Activated B cell treated with CpG ODN at 0.5 μM for 24 hours (primary cell): ENCODE results near the gene SRPX. TPM values are rescaled to one million over a fixed set of nuclear protein-coding genes. Genes with fewer than 3 reads are reported as not detected.

ENCODE experiments used
- ATAC-seq: fragments of 200-7000 bp; cut with Tn5 transposase; one replicate; pipeline ENCODE4 v1.10.0; 2021; ENCODE audit warnings: low read depth, mild to moderate bottlenecking, moderate library complexity
- CTCF ChIA-PET: fragments of 350-600 bp; sonication (Branson Sonifier 250); formaldehyde crosslinking; loops from one replicate; lab custom pipeline; 2021; ENCODE audit warnings: antibody characterized with exemption; lab: Charles Lee
- POLR2A ChIA-PET: fragments of 350-600 bp; sonication (Branson Sonifier 250); formaldehyde crosslinking; loops from one replicate; lab custom pipeline; 2021; ENCODE audit warnings: antibody characterized with exemption; lab: Charles Lee
- DNase-seq: peaks from one replicate; pipeline ENCODE4 v3.0.0; 2022
- H3K27ac Mint-ChIP-seq: one replicate; pipeline ENCODE4 v1.8.0; 2020; ENCODE audit warnings: mixed read lengths
- H3K27me3 Mint-ChIP-seq: one replicate; pipeline ENCODE4 v1.8.0; 2021; ENCODE audit warnings: mixed read lengths
- H3K36me3 Mint-ChIP-seq: one replicate; pipeline ENCODE4 v1.8.0; 2021; ENCODE audit warnings: low read depth, mixed read lengths
- H3K4me1 Mint-ChIP-seq: one replicate; pipeline ENCODE4 v1.8.0; 2021; ENCODE audit warnings: mixed read lengths
- H3K4me3 Mint-ChIP-seq: one replicate; pipeline ENCODE4 v1.8.0; 2020; ENCODE audit warnings: mild to moderate bottlenecking, mixed read lengths
- H3K9me3 Mint-ChIP-seq: one replicate; pipeline ENCODE4 v1.8.0; 2020; ENCODE audit warnings: mixed read lengths
- CTCF ChIP-seq: fragments of 200-600 bp; IDR thresholded peaks from one replicate; pipeline ENCODE4 v1.8.0; 2022; ENCODE audit warnings: antibody characterized with exemption, mild to moderate bottlenecking
- intact Hi-C: fragments of 100-400 bp; cut with micrococcal nuclease; formaldehyde crosslinking; loops from one replicate; pipeline ENCODE4 v1.15.1; 2024
- total RNA-seq: library from RNA; stranded (reverse); gene quantifications from 2 replicates; pipeline ENCODE4 v1.2.3, GENCODE V29; 2022

The SRPX gene
- total RNA-seq, 1 donor from 2014 or later, result not detected

- no peak overlapping the region for H3K27ac Mint-ChIP-seq
- intact Hi-C loops, result no loop called here
Observed at GRCh38 chrX:38105216-38105725, 115.4 kb downstream of the SRPX start.

GRCh38 chrX:38103857-38104812, 116.5 kb downstream of the SRPX start:
- H3K27me3 Mint-ChIP-seq, result peaks cover 1% of the 10 kb centered on the region
- no peak overlapping the region for H3K27ac Mint-ChIP-seq
- H3K36me3 Mint-ChIP-seq, result no peaks in the 10 kb centered on the region
- DNase-seq, result no peak
- ChIA-PET POLR2A (no interaction called here), CTCF (no interaction called here)
- no peak overlapping the region for H3K4me3 Mint-ChIP-seq
- ATAC-seq, result no peak
- H3K4me1 Mint-ChIP-seq, result peaks cover 2% of the 10 kb centered on the region
- TF ChIP-seq CTCF, result no peak
- intact Hi-C loops, result no loop called here
- no peaks in the 10 kb centered on the region for H3K9me3 Mint-ChIP-seq

More at GRCh38 chrX:38105216-38105725, 115.4 kb downstream of the SRPX start:
- ChIA-PET CTCF (no interaction called here), POLR2A (no interaction called here)
- H3K4me1 Mint-ChIP-seq, result peaks cover 2% of the 10 kb centered on the region
- DNase-seq, result no peak
- H3K9me3 Mint-ChIP-seq, result no peaks in the 10 kb centered on the region
- peaks cover 1% of the 10 kb centered on the region for H3K27me3 Mint-ChIP-seq
- TF ChIP-seq CTCF, result no peak
- H3K4me3 Mint-ChIP-seq, result no peak overlapping the region
- no peaks in the 10 kb centered on the region for H3K36me3 Mint-ChIP-seq
- ATAC-seq, result no peak

- no peak for TF ChIP-seq CTCF
- peaks cover 1% of the 10 kb centered on the region for H3K27me3 Mint-ChIP-seq
- peaks cover 2% of the 10 kb centered on the region for H3K4me1 Mint-ChIP-seq
- H3K9me3 Mint-ChIP-seq, result peaks cover 3% of the 10 kb centered on the region
- no peaks in the 10 kb centered on the region for H3K36me3 Mint-ChIP-seq
- ATAC-seq, result no peak
- ChIA-PET POLR2A (no interaction called here), CTCF (no interaction called here)
- no peak overlapping the region for H3K4me3 Mint-ChIP-seq
- no peak for DNase-seq
- intact Hi-C loops, result no loop called here
- no peak overlapping the region for H3K27ac Mint-ChIP-seq
Observed at GRCh38 chrX:38102875-38103274, 117.8 kb downstream of the SRPX start.

DNA sequence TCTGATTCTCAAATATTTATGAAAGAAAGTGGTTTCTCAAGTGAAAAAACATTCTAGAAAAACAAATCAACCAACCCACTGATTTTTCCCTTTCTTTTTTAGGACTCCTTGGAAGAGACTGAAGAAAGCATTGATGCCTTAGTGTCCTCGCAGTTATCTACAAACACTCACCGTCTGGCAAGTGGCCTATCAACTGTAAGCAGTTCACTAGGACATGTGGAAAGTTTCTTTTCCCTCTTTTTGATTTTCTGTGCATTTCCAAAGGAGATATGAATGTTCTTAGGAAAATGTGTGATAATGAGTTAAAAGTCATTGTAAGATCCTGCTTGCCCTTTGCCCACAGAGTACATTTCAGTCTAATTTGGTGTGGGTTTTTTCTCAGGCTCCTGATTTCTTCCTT, 118.4 kb downstream of the SRPX start:
- ChIA-PET POLR2A (no interaction called here), CTCF (no interaction called here)
- Mint-ChIP-seq H3K4me1 (peaks cover 2% of the 10 kb centered on the region), H3K27me3 (peaks cover 1% of the 10 kb centered on the region), H3K4me3 (no peak overlapping the region), H3K36me3 (no peaks in the 10 kb centered on the region), H3K27ac (no peak overlapping the region), H3K9me3 (peaks cover 3% of the 10 kb centered on the region)
- no peak for TF ChIP-seq CTCF
- no peak for ATAC-seq
- no peak for DNase-seq
- intact Hi-C loops, result no loop called here

- no peaks in the 10 kb centered on the region for H3K27me3 Mint-ChIP-seq
- H3K27ac Mint-ChIP-seq, result no peak overlapping the region
- intact Hi-C loops, result no loop called here
- peaks cover 3% of the 10 kb centered on the region for H3K9me3 Mint-ChIP-seq
- DNase-seq (no peak), ATAC-seq (no peak)
- TF ChIP-seq CTCF, result no peak
- no peak overlapping the region for H3K4me3 Mint-ChIP-seq
- ChIA-PET POLR2A (no interaction called here), CTCF (no interaction called here)
- peaks cover 2% of the 10 kb centered on the region for H3K4me1 Mint-ChIP-seq
- H3K36me3 Mint-ChIP-seq, result no peaks in the 10 kb centered on the region
Observed at GRCh38 chrX:38099688-38100087, 121.0 kb downstream of the SRPX start.
